Measurements from ENCODE around the gene THSD1.
"Not testable (repeated sequence)": the region's sequence is repeated elsewhere in the genome, so short reads cannot be mapped to it uniquely, and the experiment has no call there.

THSD1 gene

DNA sequence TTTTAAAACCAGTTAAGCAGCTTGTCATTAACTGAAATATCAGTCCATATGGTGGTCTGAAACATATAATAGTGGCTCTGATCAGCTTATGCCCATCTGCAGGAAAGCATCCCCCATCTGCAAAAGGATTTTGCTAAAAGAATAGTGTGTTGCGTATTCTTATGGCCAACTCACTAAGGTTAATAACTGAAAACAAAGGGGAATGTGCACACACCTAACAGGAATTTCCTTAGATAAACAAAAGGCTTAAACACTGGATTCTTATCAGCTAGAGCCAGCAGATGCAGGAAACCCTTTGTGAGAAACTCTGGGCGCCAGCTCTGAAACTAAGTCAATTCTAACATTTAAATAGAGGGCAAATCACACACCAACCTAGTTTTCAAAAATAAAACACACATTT, 22.3 kb upstream of the THSD1 start:
- DNase-seq (no peak), ATAC-seq (no peak)
- H3K4me3 Mint-ChIP-seq, result no peak overlapping the region
- no peaks in the 10 kb centered on the region for H3K9me3 Mint-ChIP-seq
- no peaks in the 10 kb centered on the region for H3K4me1 Mint-ChIP-seq
- H3K27ac Mint-ChIP-seq, result no peak overlapping the region
- peaks cover 34% of the 10 kb centered on the region for H3K36me3 Mint-ChIP-seq (ENCODE audit: low read depth)
- no peaks in the 10 kb centered on the region for H3K27me3 Mint-ChIP-seq

DNA sequence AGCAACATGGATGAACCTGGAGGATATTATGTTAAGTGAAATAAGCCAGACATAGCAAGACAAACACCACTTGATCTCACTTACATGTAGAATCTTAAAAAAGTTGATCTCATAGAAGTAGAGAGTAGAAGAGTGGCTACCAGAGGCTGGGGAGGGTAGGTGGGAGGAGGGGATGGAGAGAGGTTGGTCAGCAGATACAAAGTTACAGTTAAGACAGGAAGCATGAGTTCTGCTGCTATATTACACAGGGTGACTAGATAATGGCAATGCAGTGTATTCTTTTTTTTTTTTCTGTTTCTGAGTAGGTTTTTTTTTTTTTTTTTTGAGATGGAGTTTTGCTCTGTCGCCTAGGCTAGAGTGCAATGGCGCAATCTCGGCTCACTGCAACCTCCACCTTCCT, 15.2 kb upstream of the THSD1 start:
- Mint-ChIP-seq H3K27ac (no peak overlapping the region), H3K27me3 (no peaks in the 10 kb centered on the region), H3K4me3 (no peak overlapping the region), H3K4me1 (no peaks in the 10 kb centered on the region), H3K9me3 (no peaks in the 10 kb centered on the region), H3K36me3 (ENCODE audit: low read depth) (peaks cover 46% of the 10 kb centered on the region)
- no peak for DNase-seq
- no peak for ATAC-seq

DNA sequence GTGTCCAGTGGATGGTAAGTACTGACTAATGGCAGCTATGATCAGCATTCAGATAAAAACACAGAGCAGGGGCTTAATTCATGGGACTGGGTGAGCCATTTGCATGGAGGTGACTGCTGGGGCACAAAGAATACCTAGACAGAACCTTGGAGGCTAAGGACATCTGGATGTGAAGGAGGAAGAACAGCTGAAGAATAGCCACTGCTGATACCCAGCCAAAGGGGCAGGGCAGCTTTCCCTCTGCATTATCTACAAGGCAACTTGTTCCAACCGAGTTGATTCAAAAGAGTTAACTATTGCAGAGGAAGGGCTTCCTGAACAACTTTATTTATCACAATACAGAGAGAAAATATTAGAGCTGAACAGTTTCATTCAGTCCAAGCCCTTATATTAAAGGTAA, 13.1 kb upstream of the THSD1 start:
- Mint-ChIP-seq H3K36me3 (ENCODE audit: low read depth) (peaks cover 48% of the 10 kb centered on the region), H3K4me3 (no peak overlapping the region), H3K9me3 (no peaks in the 10 kb centered on the region), H3K4me1 (no peaks in the 10 kb centered on the region), H3K27ac (no peak overlapping the region), H3K27me3 (no peaks in the 10 kb centered on the region)
- ATAC-seq (no peak), DNase-seq (no peak)

- Mint-ChIP-seq H3K9me3 (no peaks in the 10 kb centered on the region), H3K27ac (no peak overlapping the region), H3K36me3 (ENCODE audit: low read depth) (peaks cover 48% of the 10 kb centered on the region), H3K4me3 (no peak overlapping the region), H3K4me1 (no peaks in the 10 kb centered on the region), H3K27me3 (no peaks in the 10 kb centered on the region)
- ATAC-seq, result no peak
- no peak for DNase-seq
These were observed 9.0 kb upstream of the THSD1 start for GRCh38 chr13:52414963-52415362.

- Mint-ChIP-seq H3K4me3 (no peak overlapping the region), H3K27ac (no peak overlapping the region), H3K36me3 (ENCODE audit: low read depth) (peaks cover 47% of the 10 kb centered on the region), H3K9me3 (no peaks in the 10 kb centered on the region), H3K27me3 (no peaks in the 10 kb centered on the region), H3K4me1 (no peaks in the 10 kb centered on the region)
- ATAC-seq (no peak), DNase-seq (no peak)
These were observed 8.1 kb upstream of the THSD1 start for GRCh38 chr13:52414051-52414450.

DNA sequence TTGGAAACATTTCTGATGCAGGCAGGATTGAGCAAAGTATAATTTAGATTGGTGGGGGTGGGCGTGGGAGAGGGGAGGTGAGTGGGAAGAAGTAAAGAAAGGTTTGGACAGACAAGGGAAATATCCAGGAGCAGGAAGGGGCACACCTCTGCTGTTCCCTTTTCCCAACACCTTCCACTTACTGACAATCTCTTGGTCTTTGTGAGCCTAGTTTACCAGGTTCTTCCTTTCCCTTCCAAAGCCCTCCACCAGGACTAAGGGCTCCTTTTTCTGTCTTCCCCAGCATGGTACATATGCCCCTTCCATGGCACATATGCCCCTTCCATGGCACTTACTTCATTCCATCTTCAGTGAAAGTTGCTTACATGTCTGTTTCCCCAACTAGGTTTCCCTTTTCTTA, 6.2 kb upstream of the THSD1 start:
- Mint-ChIP-seq H3K27me3 (no peaks in the 10 kb centered on the region), H3K36me3 (ENCODE audit: low read depth) (peaks cover 35% of the 10 kb centered on the region), H3K4me3 (no peak overlapping the region), H3K4me1 (no peaks in the 10 kb centered on the region), H3K27ac (no peak overlapping the region), H3K9me3 (no peaks in the 10 kb centered on the region)
- ATAC-seq (no peak), DNase-seq (no peak)

DNA sequence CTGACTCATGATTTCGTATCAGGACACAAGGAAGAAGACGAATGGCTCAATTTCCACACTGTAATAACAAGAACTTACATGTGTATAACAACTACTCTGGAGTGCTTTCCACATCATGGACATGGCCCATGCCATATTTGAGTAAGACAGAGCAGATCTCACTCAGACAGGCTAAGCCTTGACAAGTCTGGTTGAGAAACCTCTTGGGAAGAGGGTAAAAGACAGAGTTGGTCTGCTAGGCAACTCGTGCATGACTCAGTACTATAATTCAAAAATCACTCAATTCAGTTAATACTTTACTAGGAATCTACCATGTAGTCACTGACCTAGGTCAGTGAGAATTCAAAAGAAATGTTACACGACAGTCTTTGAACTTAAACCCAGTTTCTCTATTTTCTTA, 5.7 kb upstream of the THSD1 start:
- Mint-ChIP-seq H3K4me1 (no peaks in the 10 kb centered on the region), H3K4me3 (no peak overlapping the region), H3K27ac (no peak overlapping the region)

DNA sequence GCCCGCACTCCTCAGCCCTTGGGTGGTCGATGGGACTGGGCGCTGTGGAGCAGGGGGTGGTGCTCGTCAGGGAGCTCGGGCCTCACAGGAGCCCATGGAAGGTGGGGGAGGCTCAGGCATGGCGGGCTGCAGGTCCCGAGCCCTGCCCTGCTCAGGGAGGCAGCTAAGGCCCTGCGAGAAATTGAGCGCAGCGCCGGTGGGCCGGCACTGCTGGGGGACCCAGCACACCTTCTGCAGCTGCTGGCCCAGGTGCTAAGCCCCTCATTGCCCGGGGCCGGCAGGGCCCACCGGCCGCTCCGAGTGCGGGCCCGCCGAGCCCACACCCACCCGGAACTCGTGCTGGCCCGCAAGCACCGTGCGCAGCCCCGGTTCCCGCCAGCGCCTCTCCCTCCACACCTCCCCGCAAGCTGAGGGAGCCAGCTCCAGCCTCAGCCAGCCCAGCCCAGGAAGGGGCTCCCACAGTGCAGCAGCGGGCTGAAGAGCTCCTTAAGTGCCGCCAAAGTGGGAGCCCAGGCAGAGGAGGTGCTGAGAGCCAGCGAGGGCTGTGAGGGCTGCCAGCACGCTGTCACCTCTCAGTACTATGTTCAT, 2.2 kb upstream of the THSD1 start:
- ATAC-seq, H3K9me3 Mint-ChIP-seq, DNase-seq, H3K4me3 Mint-ChIP-seq, H3K27ac Mint-ChIP-seq: not testable (repeated sequence)
- Mint-ChIP-seq H3K4me1 (peaks cover 20% of the 10 kb centered on the region), H3K27me3 (peaks cover 11% of the 10 kb centered on the region), H3K36me3 (ENCODE audit: low read depth) (peaks cover 15% of the 10 kb centered on the region)

More for the DNA sequence above, 5.7 kb upstream of the THSD1 start:
- ATAC-seq (peak; percentile 40), DNase-seq (no peak)
- Mint-ChIP-seq H3K9me3 (no peaks in the 10 kb centered on the region), H3K27me3 (no peaks in the 10 kb centered on the region), H3K36me3 (ENCODE audit: low read depth) (peaks cover 31% of the 10 kb centered on the region)

GRCh38 chr13:52407436-52407835, 1.5 kb upstream of the THSD1 start:
- not testable (repeated sequence) for DNase-seq, H3K9me3 Mint-ChIP-seq, H3K27ac Mint-ChIP-seq, ATAC-seq, H3K4me3 Mint-ChIP-seq
- Mint-ChIP-seq H3K36me3 (ENCODE audit: low read depth) (peaks cover 12% of the 10 kb centered on the region), H3K4me1 (peaks cover 20% of the 10 kb centered on the region), H3K27me3 (peaks cover 11% of the 10 kb centered on the region)

DNA sequence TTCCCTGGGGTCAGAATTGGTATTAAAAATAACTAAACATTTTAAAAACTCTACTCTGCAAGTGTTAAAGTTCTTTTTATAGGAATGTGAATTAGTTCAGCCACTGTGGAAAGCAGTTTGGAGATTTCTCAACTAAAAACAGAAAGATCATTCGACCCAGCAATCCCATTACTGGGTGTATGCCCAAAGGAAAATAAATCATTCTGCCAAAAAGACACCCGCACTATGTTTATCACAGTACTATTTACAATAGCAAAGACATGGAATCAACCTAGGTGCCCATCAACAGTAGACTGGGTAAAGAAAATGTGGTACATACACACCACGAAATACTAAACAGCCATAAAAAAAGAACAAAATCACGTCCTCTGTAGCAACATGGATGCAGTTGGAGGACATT, 657 bp upstream of the THSD1 start:
- Mint-ChIP-seq H3K36me3 (ENCODE audit: low read depth) (peaks cover 7% of the 10 kb centered on the region), H3K27me3 (peaks cover 11% of the 10 kb centered on the region), H3K27ac (no peak overlapping the region), H3K4me3 (peak overlapping the region; percentile 43), H3K4me1 (peaks cover 20% of the 10 kb centered on the region), H3K9me3 (no peaks in the 10 kb centered on the region)
- DNase-seq (no peak), ATAC-seq (no peak)

DNA sequence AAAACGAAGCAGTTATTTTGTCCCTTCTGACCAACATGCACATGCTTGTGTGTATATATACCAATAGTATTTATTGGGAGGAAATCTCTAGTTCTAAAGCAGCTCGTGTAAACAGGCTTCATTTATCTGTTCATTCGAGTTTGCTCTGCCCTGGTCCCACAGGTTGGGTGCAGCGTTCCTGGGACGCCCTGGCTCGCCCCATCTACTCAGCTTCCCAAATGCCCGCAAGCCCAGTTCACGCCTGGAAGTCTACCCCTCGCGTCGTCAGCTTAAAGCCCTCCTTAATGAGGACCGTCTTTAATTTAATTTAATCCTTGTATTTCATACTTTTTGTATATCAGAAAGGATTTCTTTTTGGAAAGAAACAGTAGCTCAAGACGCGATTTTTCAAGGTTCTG, 604 bp downstream of the THSD1 start:
- Mint-ChIP-seq H3K4me1 (peaks cover 20% of the 10 kb centered on the region), H3K4me3 (peak overlapping the region; percentile 67), H3K36me3 (ENCODE audit: low read depth) (peaks cover 4% of the 10 kb centered on the region), H3K27ac (no peak overlapping the region), H3K27me3 (peaks cover 11% of the 10 kb centered on the region), H3K9me3 (no peaks in the 10 kb centered on the region)
- ATAC-seq (no peak), DNase-seq (no peak)

GRCh38 chr13:52399708-52400107, 6.3 kb downstream of the THSD1 start:
- Mint-ChIP-seq H3K36me3 (ENCODE audit: low read depth) (no peaks in the 10 kb centered on the region), H3K4me3 (no peak overlapping the region), H3K27me3 (peaks cover 7% of the 10 kb centered on the region), H3K27ac (no peak overlapping the region), H3K4me1 (peaks cover 7% of the 10 kb centered on the region), H3K9me3 (no peaks in the 10 kb centered on the region)
- DNase-seq (no peak), ATAC-seq (no peak)

DNA sequence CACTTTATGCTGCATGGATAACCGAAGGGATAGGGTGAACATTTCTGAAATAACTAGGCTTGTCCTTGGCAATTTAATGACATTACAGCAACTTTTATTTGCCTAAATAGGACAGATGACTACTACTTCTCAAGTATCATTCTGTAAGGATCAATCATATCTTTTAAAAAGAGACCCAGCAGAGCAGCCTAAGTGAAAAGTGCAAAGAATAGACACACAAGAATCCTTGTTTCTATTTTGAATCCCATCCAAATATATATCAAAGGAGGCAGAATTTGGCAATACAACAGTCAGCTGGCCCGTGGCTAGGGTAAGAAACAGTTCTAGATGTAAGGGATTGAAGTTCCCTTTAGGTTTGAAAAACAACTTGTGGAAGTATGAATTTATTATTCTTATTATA, 6.9 kb downstream of the THSD1 start:
- H3K27me3 Mint-ChIP-seq, result peaks cover 2% of the 10 kb centered on the region
- DNase-seq (no peak), ATAC-seq (no peak)
- no peak overlapping the region for H3K4me3 Mint-ChIP-seq
- no peak overlapping the region for H3K27ac Mint-ChIP-seq
- H3K9me3 Mint-ChIP-seq, result no peaks in the 10 kb centered on the region
- peaks cover under 1% of the 10 kb centered on the region for H3K4me1 Mint-ChIP-seq
- H3K36me3 Mint-ChIP-seq (ENCODE audit: low read depth), result no peaks in the 10 kb centered on the region

DNA sequence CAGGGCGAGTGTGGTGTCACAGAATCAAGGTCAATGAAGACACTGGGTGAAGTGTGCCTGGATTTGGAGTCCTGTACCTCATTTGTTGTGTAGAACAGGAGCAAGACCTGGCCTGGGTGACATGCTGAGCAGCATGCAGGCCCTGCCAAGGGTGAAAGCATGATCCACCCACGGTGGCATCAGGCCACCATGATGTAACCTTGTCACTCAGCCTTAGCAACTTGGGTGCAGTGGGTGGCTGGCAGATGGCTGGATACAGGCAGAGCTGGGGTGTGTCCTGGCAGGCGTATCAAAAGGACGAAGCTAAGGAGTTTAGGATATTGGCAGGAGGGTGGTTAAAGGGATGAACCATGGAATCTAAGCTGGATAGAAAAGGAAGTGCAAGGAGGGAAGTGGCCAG, 10.3 kb downstream of the THSD1 start:
- no peaks in the 10 kb centered on the region for H3K36me3 Mint-ChIP-seq (ENCODE audit: low read depth)
- no peak overlapping the region for H3K27ac Mint-ChIP-seq
- ATAC-seq, result no peak
- H3K27me3 Mint-ChIP-seq, result peaks cover 2% of the 10 kb centered on the region
- H3K4me1 Mint-ChIP-seq, result no peaks in the 10 kb centered on the region
- H3K9me3 Mint-ChIP-seq, result no peaks in the 10 kb centered on the region
- no peak for DNase-seq
- no peak overlapping the region for H3K4me3 Mint-ChIP-seq

- H3K4me1 Mint-ChIP-seq, result no peaks in the 10 kb centered on the region
- no peak overlapping the region for H3K4me3 Mint-ChIP-seq
- ATAC-seq (no peak), DNase-seq (no peak)
- no peaks in the 10 kb centered on the region for H3K36me3 Mint-ChIP-seq (ENCODE audit: low read depth)
- peaks cover 2% of the 10 kb centered on the region for H3K27me3 Mint-ChIP-seq
- H3K9me3 Mint-ChIP-seq, result no peaks in the 10 kb centered on the region
- no peak overlapping the region for H3K27ac Mint-ChIP-seq
These were observed 11.4 kb downstream of the THSD1 start for GRCh38 chr13:52394586-52394985.
